ENCODE data around the gene MYO15B. TPM values are rescaled to one million over a fixed set of nuclear protein-coding genes. Genes with fewer than 3 reads are reported as not detected.

The MYO15B gene
- total RNA-seq, result 100 to 1,000 TPM in 1 of 4 donors, 10 to 100 TPM in 3; 51.5 to 191 (median 73.5) TPM

DNA sequence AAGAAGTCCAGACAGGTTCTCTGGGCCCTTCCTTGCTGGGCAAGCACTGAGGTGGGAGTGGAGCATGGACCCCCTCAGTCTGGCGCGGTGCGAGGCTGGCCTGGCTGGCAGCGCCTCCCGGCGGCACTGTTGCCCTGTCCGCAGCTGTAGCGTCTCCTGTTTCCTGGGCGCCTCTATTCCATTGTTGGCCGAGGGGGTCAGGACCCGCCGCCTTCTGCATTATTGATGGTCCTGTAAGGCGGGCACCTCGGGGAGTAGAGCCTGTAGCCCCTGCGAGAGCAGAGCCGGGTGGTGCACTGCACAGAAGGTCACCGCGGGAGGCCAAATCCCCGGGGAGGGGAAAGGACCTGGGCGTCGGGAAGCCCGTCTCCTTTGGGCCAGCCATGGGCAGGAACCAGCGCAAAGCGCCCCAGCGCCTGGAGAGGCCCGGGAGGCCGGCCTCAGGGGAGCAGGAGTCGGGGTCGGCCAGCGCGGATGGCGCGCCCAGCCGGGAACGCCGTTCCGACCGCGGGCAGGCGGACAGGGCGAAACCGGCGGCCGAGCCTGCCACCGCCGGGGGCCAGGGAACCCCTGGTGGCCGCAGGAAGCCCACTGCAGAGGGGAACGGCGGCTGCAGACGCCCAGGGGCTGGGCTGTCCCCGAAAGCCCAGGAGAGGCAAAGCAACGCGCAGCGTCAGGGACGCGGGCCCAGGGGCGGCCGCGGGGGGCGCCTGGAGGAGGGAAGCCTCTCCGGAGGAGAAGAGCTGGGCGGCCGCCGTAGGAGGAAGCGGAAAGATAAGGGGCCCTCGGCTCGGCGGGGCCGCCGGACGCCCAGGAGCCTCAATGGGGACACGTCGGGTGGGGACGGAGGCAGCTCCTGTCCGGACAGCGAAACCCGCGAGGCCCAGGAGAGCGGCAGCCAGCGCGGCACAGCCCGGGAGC lies at the start of gene MYO15B:
MYO15B (plus strand) TSS at position 126 of the 921 bp plus-strand sequence; CDS start at position 384, 258 bp downstream.
- TF ChIP-seq, protein P1, sequence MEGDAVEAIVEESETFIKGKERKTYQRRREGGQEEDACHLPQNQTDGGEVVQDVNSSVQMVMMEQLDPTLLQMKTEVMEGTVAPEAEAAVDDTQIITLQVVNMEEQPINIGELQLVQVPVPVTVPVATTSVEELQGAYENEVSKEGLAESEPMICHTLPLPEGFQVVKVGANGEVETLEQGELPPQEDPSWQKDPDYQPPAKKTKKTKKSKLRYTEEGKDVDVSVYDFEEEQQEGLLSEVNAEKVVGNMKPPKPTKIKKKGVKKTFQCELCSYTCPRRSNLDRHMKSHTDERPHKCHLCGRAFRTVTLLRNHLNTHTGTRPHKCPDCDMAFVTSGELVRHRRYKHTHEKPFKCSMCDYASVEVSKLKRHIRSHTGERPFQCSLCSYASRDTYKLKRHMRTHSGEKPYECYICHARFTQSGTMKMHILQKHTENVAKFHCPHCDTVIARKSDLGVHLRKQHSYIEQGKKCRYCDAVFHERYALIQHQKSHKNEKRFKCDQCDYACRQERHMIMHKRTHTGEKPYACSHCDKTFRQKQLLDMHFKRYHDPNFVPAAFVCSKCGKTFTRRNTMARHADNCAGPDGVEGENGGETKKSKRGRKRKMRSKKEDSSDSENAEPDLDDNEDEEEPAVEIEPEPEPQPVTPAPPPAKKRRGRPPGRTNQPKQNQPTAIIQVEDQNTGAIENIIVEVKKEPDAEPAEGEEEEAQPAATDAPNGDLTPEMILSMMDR (IDR thresholded peaks at IDR 0.05; ENCODE audit: low read depth), result no peak

DNA sequence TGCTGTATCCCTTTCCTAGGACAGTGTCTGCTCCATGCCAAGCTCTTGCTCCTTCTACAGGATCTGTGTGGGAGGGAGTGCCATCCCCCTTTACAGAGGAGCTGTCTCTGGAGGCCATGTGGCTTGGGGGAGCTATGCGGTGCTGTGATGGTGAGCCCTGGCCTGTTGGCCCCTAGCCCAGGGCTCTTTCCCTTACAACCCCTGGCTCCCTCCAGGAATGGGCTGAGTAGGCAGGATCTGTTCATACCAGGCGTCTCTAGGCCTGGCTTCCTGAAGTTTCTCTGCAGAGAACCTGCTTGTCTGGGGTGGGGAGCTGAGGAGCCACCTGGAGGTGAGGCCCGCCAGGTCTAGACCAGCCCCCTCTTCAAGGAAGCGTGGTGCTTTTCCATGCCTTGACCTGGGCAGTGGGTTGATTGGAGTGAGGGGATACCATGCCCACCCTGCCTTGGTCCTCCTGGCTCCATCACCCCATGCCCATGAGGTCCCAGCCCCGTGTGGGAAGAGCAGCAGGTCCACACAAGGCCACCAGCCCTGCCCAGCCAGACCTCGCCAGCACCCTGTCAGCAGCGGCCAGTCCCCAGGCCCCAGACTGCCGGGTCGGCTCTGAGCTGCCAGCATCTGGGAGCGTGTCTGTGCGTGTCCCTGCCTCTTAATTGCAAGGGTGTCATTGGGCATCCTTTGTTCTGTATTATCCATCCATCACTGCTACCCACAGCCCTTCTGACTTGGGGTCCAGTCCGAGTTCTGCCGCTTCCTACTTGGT lies 47.5 kb upstream of the MYO15B start:
- TF ChIP-seq, protein P1 (IDR thresholded peaks at IDR 0.05; ENCODE audit: low read depth), result no peak

DNA sequence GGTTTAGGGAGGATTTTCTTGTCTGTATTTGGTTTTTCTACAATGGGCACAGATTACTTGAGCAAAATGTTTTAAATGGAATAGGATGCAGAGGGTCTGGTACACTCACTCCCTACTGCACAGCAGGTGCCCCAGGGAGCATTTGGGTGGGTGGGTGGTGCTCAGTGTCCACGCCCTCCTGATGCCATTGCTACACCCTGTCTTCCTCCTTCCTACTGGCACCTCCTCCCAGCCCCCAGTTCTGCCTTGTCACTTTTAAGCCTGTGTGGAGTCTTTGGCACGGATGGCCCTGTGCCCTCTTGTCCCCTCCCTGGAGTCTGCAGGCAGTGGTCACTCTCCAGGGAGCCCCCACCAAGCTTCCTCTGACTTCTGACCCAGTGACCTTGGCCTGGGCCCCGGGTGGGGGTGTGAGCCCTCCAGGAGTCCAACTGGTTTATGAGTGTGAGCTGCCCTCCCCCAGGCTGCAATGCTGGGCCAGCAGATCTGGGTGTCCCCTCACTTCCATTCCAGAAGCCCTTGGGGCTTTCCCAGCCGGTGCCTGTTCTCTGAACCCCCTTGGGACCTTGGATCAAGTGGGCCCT lies 46.6 kb upstream of the MYO15B start:
- TF ChIP-seq, protein P1 (IDR thresholded peaks at IDR 0.05; ENCODE audit: low read depth), result no peak

DNA sequence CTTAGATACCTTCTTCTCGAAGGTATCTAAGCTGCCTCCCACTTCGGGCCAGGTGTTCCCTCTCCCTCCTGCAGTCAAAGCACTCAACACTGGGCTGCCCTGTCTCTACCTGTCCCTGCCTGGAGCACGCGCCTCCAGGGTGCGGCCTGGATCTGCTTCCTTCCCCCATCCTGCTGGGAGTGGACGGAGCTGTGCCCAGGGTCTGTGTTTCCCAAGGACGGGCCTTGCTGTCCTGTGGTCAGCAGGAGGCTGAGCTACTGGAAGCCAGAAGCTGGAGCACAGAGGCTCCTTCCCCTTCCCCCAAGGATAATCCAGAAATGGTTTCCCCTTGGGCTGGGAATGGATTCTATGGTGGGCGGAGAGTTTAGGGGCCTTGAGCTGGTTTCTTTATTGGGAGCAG lies 45.4 kb upstream of the MYO15B start:
- TF ChIP-seq, protein P1 (IDR thresholded peaks at IDR 0.05; ENCODE audit: low read depth), result no peak

DNA sequence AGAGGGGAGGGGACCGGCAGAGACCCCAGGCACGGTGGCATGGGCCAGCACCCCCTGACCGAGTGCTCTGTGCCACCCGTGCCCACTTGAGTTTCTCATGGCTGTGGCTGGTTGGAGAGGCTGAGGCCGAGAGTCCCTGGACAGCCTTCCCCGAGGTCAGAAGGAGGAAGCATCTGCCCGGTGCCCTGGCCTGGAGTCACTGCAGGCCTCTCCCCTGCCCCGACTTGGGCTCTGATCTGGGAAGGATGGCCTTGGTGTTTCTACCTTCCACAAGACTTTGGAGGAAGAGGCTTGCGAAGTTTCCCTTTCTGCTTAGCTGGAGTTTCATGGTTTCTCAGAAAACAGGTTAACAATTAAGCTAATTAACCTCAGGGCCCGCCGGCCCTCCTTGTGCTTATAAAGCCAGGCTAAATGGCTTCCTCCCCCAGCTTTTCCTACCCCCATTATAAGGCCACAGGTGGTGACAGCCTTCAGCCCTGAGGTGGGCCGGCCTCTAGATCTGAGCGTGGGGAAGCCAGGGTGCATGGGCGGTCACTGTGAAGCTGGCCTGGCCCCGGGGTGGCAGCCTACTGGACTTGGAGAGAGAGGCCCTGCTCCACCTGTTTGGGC lies 44.8 kb upstream of the MYO15B start:
- TF ChIP-seq, protein P1 (IDR thresholded peaks at IDR 0.05; ENCODE audit: low read depth), result no peak

DNA sequence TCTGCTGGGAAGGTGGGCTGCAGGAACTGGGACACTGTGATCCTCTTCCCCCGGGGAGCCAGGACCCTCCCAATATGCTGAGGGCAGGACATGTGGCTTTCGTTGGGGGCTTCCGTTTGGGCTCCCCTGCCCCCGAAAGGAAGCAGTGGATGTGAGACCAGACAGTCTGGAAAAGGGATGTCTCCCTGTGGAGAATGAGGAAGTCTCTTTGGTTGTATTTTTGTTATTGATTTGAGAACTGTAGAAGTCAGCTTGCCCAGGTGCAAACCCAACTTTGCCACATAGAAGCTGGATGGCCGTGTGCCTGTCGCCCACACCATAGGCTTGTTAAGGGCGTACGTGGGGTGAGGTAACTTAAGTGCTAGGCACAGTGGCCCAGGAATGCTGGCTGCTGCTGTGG lies 43.4 kb upstream of the MYO15B start:
- TF ChIP-seq, protein P1 (IDR thresholded peaks at IDR 0.05; ENCODE audit: low read depth), result no peak

Measured in subcutaneous adipose tissue (tissue), 4 donors.